A549 (cell line): ENCODE data around the gene PILRA. TPM values are rescaled to one million over a fixed set of nuclear protein-coding genes. Genes with fewer than 3 reads are reported as not detected.

Source experiments
- ATAC-seq, 2 experiments: fragments of 200-7000 bp in 1 of 2; fragments of >200 bp in 1 of 2; cut with Nextera tagmentation in 1 of 2; cut with Tn5 transposase in 1 of 2; 3 replicates each; pipeline versions ENCODE4 v1.8.0 to v1.9.1; 2018 to 2020; ENCODE audit warnings: mild to moderate bottlenecking in 1 of 2, moderate library complexity in 1 of 2
- CTCF ChIA-PET: fragments of 300-600 bp; sonication (Branson Sonifier 250); formaldehyde crosslinking; extraction: SDS; loops from one replicate; lab custom pipeline; 2021; ENCODE audit warnings: antibody characterized with exemption, inconsistent platforms; lab: Yijun Ruan, JAX
- POLR2A ChIA-PET: fragments of 350-600 bp; formaldehyde crosslinking; extraction: SDS; loops from one replicate; lab custom pipeline; 2021; ENCODE audit warnings: antibody characterized with exemption, inconsistent platforms; lab: Yijun Ruan, JAX
- DNase-seq, 2 experiments: peaks; one replicate each; pipeline versions ENCODE4 v3.0.0 to v3.0.0-alpha.2; 2011 to 2016; ENCODE audit warnings: low read depth in 1 of 2, low spot score in 1 of 2
- FAIRE-seq: peaks from 2 replicates; lab custom pipeline; 2011; peaks lifted over from hg19 to GRCh38; lab: Jason Lieb, UNC
- H3K27ac ChIP-seq, 2 experiments: fragments of >200 bp; sonication (Bioruptor Twin); formaldehyde crosslinking; 3 replicates each; pipeline ENCODE4 v1.5.1; 2016 to 2017
- H3K4me1 ChIP-seq: fragments of >200 bp; sonication (Bioruptor Twin); formaldehyde crosslinking; 3 replicates; pipeline ENCODE4 v1.6.1; 2016
- H3K4me2 ChIP-seq: fragments of >200 bp; sonication (Bioruptor Twin); formaldehyde crosslinking; 3 replicates; pipeline ENCODE4 v1.6.1; 2016
- H3K4me3 ChIP-seq: fragments of >200 bp; sonication (Bioruptor Twin); formaldehyde crosslinking; 3 replicates; pipeline ENCODE4 v1.5.1; 2016
- H3K9me3 ChIP-seq: fragments of >200 bp; sonication (Bioruptor Twin); formaldehyde crosslinking; 3 replicates; pipeline ENCODE4 v1.6.1; 2016
- BCL3 ChIP-seq: fragments of >200 bp; sonication (Bioruptor Twin); formaldehyde crosslinking; IDR thresholded peaks from 3 replicates; pipeline ENCODE4 v1.6.1; 2016
- BHLHE40 ChIP-seq: IDR thresholded peaks from 2 replicates; pipeline ENCODE4 v1.6.1; 2012; ENCODE audit warnings: low read depth, low read length, inconsistent platforms
- CBX2 ChIP-seq: fragments of 200-600 bp; sonication (generic); IDR thresholded peaks from 2 replicates; pipeline ENCODE4 v1.6.1; 2016; ENCODE audit warnings: low read depth, mild to moderate bottlenecking, borderline replicate concordance
- CHD2 ChIP-seq: fragments of 150-350 bp; IDR thresholded peaks from 2 replicates; pipeline ENCODE4 v1.6.1; 2014; ENCODE audit warnings: low read length; ENCODE audit not compliant: partially characterized antibody
- EHF ChIP-seq: fragments of 250-450 bp; sonication (Bioruptor Pico); IDR thresholded peaks from 2 replicates; pipeline ENCODE4 v1.5.0; 2020; ENCODE audit warnings: mild to moderate bottlenecking
- EHMT2 ChIP-seq: fragments of 200-600 bp; sonication (generic); IDR thresholded peaks from 2 replicates; pipeline ENCODE4 v1.6.1; 2016; ENCODE audit warnings: antibody characterized with exemption, low read depth, mild to moderate bottlenecking, moderate library complexity
- ELK1 ChIP-seq: fragments of 150-350 bp; IDR thresholded peaks from 2 replicates; pipeline ENCODE4 v1.6.1; 2014; ENCODE audit warnings: low read depth, mild to moderate bottlenecking, low read length
- ESRRA ChIP-seq: fragments of 150-350 bp; IDR thresholded peaks from 2 replicates; pipeline ENCODE4 v1.6.1; 2014; ENCODE audit warnings: mild to moderate bottlenecking, low read length, borderline replicate concordance
- FOSL2 ChIP-seq, 2 experiments: fragments of 450-650 bp in 1 of 2; fragments of >200 bp in 1 of 2; sonication (Bioruptor Twin) in 1 of 2; formaldehyde crosslinking; IDR thresholded peaks; 2 replicates each; pipeline versions ENCODE4 v1.5.0 to v1.6.1; 2016 to 2020; ENCODE audit warnings: mild to moderate bottlenecking in 1 of 2, moderate library complexity in 1 of 2
- GATA3 ChIP-seq: IDR thresholded peaks from 2 replicates; pipeline ENCODE4 v1.6.1; 2012; ENCODE audit warnings: borderline replicate concordance
- HEYL ChIP-seq: fragments of 250-450 bp; sonication (Bioruptor Pico); IDR thresholded peaks from 2 replicates; pipeline ENCODE4 v1.8.0; 2021; ENCODE audit warnings: mild to moderate bottlenecking, moderate library complexity
- HMGXB4 ChIP-seq: fragments of 250-450 bp; sonication (Bioruptor Pico); IDR thresholded peaks from 2 replicates; pipeline ENCODE4 v1.5.0; 2021; ENCODE audit warnings: mild to moderate bottlenecking, moderate library complexity, borderline replicate concordance
- HOXA7 ChIP-seq: fragments of 250-450 bp; sonication (Bioruptor Pico); IDR thresholded peaks from 2 replicates; pipeline ENCODE4 v1.5.0; 2020; ENCODE audit warnings: mild to moderate bottlenecking, moderate library complexity
- JUN ChIP-seq, 2 experiments: fragments of >200 bp; sonication (Bioruptor Twin); formaldehyde crosslinking; IDR thresholded peaks; 2 replicates in 1 of 2; 3 replicates in 1 of 2; pipeline ENCODE4 v1.6.1; 2016 to 2017
- JUNB ChIP-seq: fragments of >200 bp; sonication (Bioruptor Twin); formaldehyde crosslinking; IDR thresholded peaks from 2 replicates; pipeline ENCODE4 v1.6.1; 2016
- KDM1A ChIP-seq: fragments of 200-600 bp; sonication (generic); IDR thresholded peaks from 2 replicates; pipeline ENCODE4 v1.6.1; 2016; ENCODE audit warnings: low read depth, mild to moderate bottlenecking
- KDM5A ChIP-seq: fragments of 200-600 bp; sonication (generic); IDR thresholded peaks from 2 replicates; pipeline ENCODE4 v1.6.1; 2016; ENCODE audit warnings: antibody characterized with exemption, mild to moderate bottlenecking
- MAFK ChIP-seq: fragments of 450-650 bp; IDR thresholded peaks from 2 replicates; pipeline ENCODE4 v1.6.1; 2014; ENCODE audit not compliant: partially characterized antibody
- MYC ChIP-seq: IDR thresholded peaks from 2 replicates; pipeline ENCODE4 v1.6.1; 2012; ENCODE audit warnings: mild to moderate bottlenecking, inconsistent platforms, low read length, improper control_type of control experiment, borderline replicate concordance
- NPAS2 ChIP-seq: fragments of 250-450 bp; sonication (Bioruptor Pico); IDR thresholded peaks from 2 replicates; pipeline ENCODE4 v1.8.0; 2022; ENCODE audit warnings: mild to moderate bottlenecking, moderate library complexity, borderline replicate concordance
- NR3C1 ChIP-seq: fragments of >200 bp; sonication (Bioruptor Twin); formaldehyde crosslinking; IDR thresholded peaks from 3 replicates; pipeline ENCODE4 v1.6.1; 2017
- PHF8 ChIP-seq: fragments of 200-600 bp; sonication (generic); IDR thresholded peaks from 2 replicates; pipeline ENCODE4 v1.6.1; 2016; ENCODE audit warnings: low read depth, mild to moderate bottlenecking, antibody characterized with exemption, moderate library complexity, borderline replicate concordance
- POLR2A ChIP-seq: IDR thresholded peaks from 2 replicates; pipeline ENCODE4 v1.6.1; 2012; ENCODE audit warnings: mild to moderate bottlenecking, low read length
- RAD21 ChIP-seq, 2 experiments: fragments of >200 bp in 1 of 2; sonication (Bioruptor Twin) in 1 of 2; formaldehyde crosslinking in 1 of 2; IDR thresholded peaks in 1 of 2; conservative IDR thresholded peaks in 1 of 2; 2 replicates in 1 of 2; 3 replicates in 1 of 2; pipeline ENCODE4 v1.6.1; 2012 to 2018; ENCODE audit warnings: inconsistent platforms in 1 of 2
- RNF2 ChIP-seq: fragments of 200-600 bp; sonication (generic); IDR thresholded peaks from 2 replicates; pipeline ENCODE4 v1.6.1; 2016; ENCODE audit warnings: low read depth, mild to moderate bottlenecking, antibody characterized with exemption, moderate library complexity, borderline replicate concordance
- SMC3 ChIP-seq: fragments of >200 bp; sonication (Bioruptor Twin); formaldehyde crosslinking; IDR thresholded peaks from 3 replicates; pipeline ENCODE4 v1.6.1; 2018; ENCODE audit warnings: inconsistent platforms
- TP53 ChIP-seq: fragments of 250-450 bp; sonication (Bioruptor Pico); IDR thresholded peaks from 2 replicates; pipeline ENCODE4 v1.5.0; 2021; ENCODE audit warnings: mild to moderate bottlenecking, moderate library complexity
- USF2 ChIP-seq: fragments of 450-650 bp; IDR thresholded peaks from 2 replicates; pipeline ENCODE4 v1.6.1; 2014; ENCODE audit warnings: antibody characterized with exemption
- ZFP36 ChIP-seq: fragments of 450-650 bp; IDR thresholded peaks from 2 replicates; pipeline ENCODE4 v1.6.1; 2014; ENCODE audit warnings: borderline replicate concordance; ENCODE audit not compliant: partially characterized antibody
- ZNF302 ChIP-seq: fragments of 250-450 bp; sonication (Bioruptor Pico); IDR thresholded peaks from 2 replicates; pipeline ENCODE4 v1.9.0; 2021; ENCODE audit warnings: inconsistent platforms, mild to moderate bottlenecking, moderate library complexity
- WGBS: methylation state at CpG from one replicate; pipeline ENCODE4 v1.1.6; 2017; ENCODE audit errors: missing lambda C conversion rate; 5-methylcytosine and 5-hydroxymethylcytosine counted together
- polyA plus RNA-seq, 4 experiments: library from polyadenylated mRNA; depleted of rRNA in 3 of 4; stranded (reverse); fragments of >200 nt; fragmentation: RNase III in 1 of 4; extraction: RNeasy Plus Mini Kit Qiagen cat#74134 plus additional on column Dnase treatment in 1 of 4; gene quantifications; 2 replicates in 3 of 4; 3 replicates in 1 of 4; pipeline ENCODE4 v1.2.3, GENCODE V29; 2011 to 2017

Gene PILRA
- polyA plus RNA-seq, 2 of the 4 experiments (the other 2 are of a cell fraction), result 3.3 to 3.4 TPM

DNA sequence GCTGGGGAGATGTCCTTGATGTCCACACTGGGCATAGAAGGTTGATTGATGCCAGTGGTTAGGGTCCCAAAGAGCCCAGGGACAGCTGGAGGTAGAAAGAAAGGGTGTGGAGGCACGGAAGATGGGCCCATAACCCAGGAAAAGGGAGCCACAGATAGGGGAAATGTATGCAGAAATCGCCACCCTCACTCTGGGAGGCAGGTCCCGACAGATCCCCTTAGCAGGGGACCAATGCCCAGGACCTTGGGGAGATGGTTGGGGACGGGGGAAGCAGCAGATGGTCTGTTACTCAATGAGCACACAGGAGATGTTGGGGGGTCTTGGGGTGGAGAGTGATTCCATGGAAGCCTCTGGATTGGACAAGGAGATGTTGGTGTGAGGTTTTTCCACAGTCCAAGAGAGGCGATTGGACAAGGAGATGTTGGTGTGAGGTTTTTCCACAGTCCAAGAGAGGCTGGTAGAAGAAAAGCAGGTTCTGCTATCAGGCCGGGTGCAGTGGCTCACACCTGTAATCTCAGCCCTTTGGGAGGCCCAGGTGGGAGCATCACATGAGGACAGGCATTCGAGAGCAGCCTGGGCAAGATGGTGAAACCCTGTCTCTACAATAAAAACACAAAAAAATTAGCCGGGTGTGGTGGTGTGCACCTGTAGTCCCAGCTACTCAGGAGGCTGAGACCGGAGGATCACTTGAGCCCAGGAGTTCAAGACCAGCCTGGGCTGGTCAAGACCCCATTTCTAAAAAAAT, 70.0 kb downstream of the PILRA start:
- CTCF ChIA-PET, result interaction anchor here (0.6 to 1.8 kb wide), 6 partner anchors 7 to 145 kb away, joined by 3 to 5 read pairs (median 4); no protein-coding TSS in a partner anchor

DNA sequence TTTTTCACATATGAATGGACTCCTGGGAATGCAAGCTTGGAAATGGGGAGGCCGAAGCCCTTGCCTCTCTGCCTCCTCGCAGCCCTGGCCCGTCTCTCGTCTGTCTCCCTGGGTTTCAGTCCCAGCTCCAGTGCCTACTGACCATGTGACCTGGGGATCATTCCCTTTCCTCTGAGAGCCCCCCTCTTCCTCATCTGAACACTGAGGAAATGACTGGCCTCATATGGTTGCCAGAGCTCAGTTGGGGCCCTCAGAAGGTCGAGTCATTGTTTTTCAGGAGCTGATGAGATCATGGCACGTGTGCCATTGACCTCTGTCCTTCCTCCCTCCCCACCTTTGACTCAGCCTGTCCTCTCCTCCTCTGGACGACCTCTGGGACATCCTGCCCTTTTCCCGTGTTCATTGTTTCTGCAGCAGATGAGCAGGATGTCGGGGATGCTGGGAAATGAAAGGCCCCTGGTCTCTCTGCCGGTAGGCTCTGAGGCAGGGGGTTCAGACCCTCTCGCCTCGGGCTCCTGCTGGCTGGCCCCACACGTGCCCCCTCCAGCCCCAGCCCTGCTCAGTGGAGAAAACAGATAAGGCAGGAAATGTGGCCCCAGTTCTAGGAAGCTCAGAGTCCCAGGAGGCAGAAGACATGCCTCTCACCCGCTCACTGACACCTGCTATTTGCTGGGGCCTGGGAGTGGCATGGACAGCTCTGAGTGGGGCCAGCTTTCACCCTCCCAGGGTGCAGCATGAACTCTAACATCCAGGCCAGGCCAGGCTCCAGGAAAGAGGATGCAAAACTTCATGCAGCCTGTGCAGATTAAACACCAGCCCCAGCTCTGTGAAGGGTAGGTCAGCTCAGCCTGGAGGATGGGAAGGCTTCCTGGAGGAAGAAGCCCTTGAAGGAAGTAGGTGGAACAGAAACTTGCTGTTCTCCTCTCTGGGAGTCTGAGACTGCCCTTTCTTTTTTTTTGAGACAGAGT, 71.3 kb downstream of the PILRA start:
- ATAC-seq, result peak; percentile 36 to 58
- Histone ChIP-seq H3K4me3 (no peak overlapping the region), H3K27ac (peak overlapping the region in 1 of 2 experiments; percentile 63; a peak in 3 of 6 replicates)
- TF ChIP-seq EHMT2 (no peak), CHD2 (no peak), KDM5A (no peak), KDM1A (no peak), ZFP36 (peak; percentile 81), MAFK (peak; percentile 10), CBX2 (no peak), JUN (IDR thresholded peaks at IDR 0.05) (no peak), NR3C1 (no peak), USF2 (peak; percentile 50), RNF2 (no peak), FOSL2 (IDR thresholded peaks at IDR 0.05) (no peak), FOSL2 (CRISPR knock-in tag; IDR thresholded peaks at IDR 0.05) (no peak), BHLHE40 (peak; percentile 13; the same call in 1 of the 2 replicates), POLR2A (no peak), MYC (no peak)

More for the DNA sequence above, 70.0 kb downstream of the PILRA start:
- DNase-seq, result no peak
- peaks cover 10% of the 10 kb centered on the region; the same call in 2 of the 3 replicates for H3K4me1 ChIP-seq
- no peak for TF ChIP-seq RAD21 (conservative IDR thresholded peaks at IDR 0.05 in 1 of 2, IDR thresholded peaks at IDR 0.05 in 1 of 2)
- TF ChIP-seq SMC3, result no peak
- TF ChIP-seq BCL3, result no peak
- TF ChIP-seq RNF2, result no peak
- TF ChIP-seq ELK1, result no peak
- TF ChIP-seq EHF (CRISPR knock-in tag), result no peak
- no peak for TF ChIP-seq FOSL2 (IDR thresholded peaks at IDR 0.05)
- no peak for TF ChIP-seq FOSL2 (CRISPR knock-in tag; IDR thresholded peaks at IDR 0.05)
- no peak for TF ChIP-seq POLR2A
- no peak for TF ChIP-seq TP53 (CRISPR knock-in tag)
- no peak for TF ChIP-seq GATA3
- TF ChIP-seq PHF8, result no peak
- no peak for TF ChIP-seq HMGXB4 (CRISPR knock-in tag)
- no peak for TF ChIP-seq ESRRA
- TF ChIP-seq NPAS2 (CRISPR knock-in tag), result no peak
- no peak for TF ChIP-seq JUNB
- no peak for TF ChIP-seq HEYL (CRISPR knock-in tag)
- TF ChIP-seq ZNF302, result no peak
- no peak for TF ChIP-seq HOXA7
- no peaks in the 10 kb centered on the region for H3K9me3 ChIP-seq
- H3K27ac ChIP-seq, result no peak overlapping the region
- ATAC-seq, result no peak
- POLR2A ChIA-PET, result no interaction called here
- H3K4me3 ChIP-seq, result no peak overlapping the region
- H3K4me2 ChIP-seq, result no peak overlapping the region
- FAIRE-seq, result no peak
- 87% methylated on average over 9 of the region's 9 CpGs for WGBS

More for the DNA sequence above, 71.3 kb downstream of the PILRA start:
- H3K4me2 ChIP-seq, result 0 out of 3 replicates have a peak overlapping the region, but pooled peaks have one; percentile 9
- CTCF ChIA-PET, result interaction anchor here (0.5 to 1.8 kb wide), 7 partner anchors 17 to 711 kb away, joined by 3 to 5 read pairs (median 3); no protein-coding TSS in a partner anchor
- POLR2A ChIA-PET, result interaction anchor here (0.5 to 1.0 kb wide), 3 partner anchors 8 to 16 kb away, joined by 3 to 11 read pairs (median 4); partner anchors contain the start of genes MEPCE and ZCWPW1
- peak in 1 of 2 experiments; percentile 43 for DNase-seq
- FAIRE-seq, result no peak
- H3K9me3 ChIP-seq, result no peaks in the 10 kb centered on the region
- peaks cover 10% of the 10 kb centered on the region; the same call in 2 of the 3 replicates for H3K4me1 ChIP-seq
- WGBS, result 62% methylated on average over 12 of the region's 14 CpGs
